BJ (cell line): ENCODE results near the gene TSEN34. TPM values are rescaled to one million over a fixed set of nuclear protein-coding genes. Genes with fewer than 3 reads are reported as not detected.
"Not testable (repeated sequence)": the region's sequence is repeated elsewhere in the genome, so short reads cannot be mapped to it uniquely, and the experiment has no call there.

ENCODE experiments used
- CTCF ChIA-PET: fragments of 350-600 bp; formaldehyde crosslinking; extraction: SDS; loops from one replicate; lab custom pipeline; 2021; ENCODE audit warnings: antibody characterized with exemption, inconsistent platforms; lab: Yijun Ruan, JAX
- POLR2A ChIA-PET: fragments of 300-600 bp; sonication (Branson Sonifier 250); formaldehyde crosslinking; extraction: SDS; loops from one replicate; lab custom pipeline; 2021; ENCODE audit warnings: antibody characterized with exemption; lab: Charles Lee
- DNase-seq: peaks from one replicate; pipeline ENCODE4 v3.0.0-alpha.2; 2011; ENCODE audit warnings: low read depth
- H3K27me3 ChIP-seq: 2 replicates; pipeline ENCODE4 v1.6.0; 2011; ENCODE audit warnings: low read length; ENCODE audit not compliant: control insufficient read depth, insufficient read depth
- H3K36me3 ChIP-seq: 2 replicates; pipeline ENCODE4 v1.5.1; 2011; ENCODE audit warnings: low read length; ENCODE audit not compliant: control insufficient read depth, insufficient read depth
- H3K4me3 ChIP-seq: 2 replicates; pipeline ENCODE4 v1.5.1; 2011; ENCODE audit warnings: low read depth, mild to moderate bottlenecking, control low read depth, low read length
- polyA plus RNA-seq: library from polyadenylated mRNA; depleted of rRNA; stranded (reverse); fragments of >200 nt; gene quantifications from 2 replicates; pipeline ENCODE4 v1.2.3, GENCODE V29; 2011
- TF ChIP-seq, protein P1 (sequence below): IDR thresholded peaks from 2 replicates; pipeline ENCODE4 v1.5.1; 2011; ENCODE audit warnings: low read depth, mild to moderate bottlenecking, control low read depth, inconsistent platforms, low read length, moderate library complexity; ENCODE audit not compliant: insufficient read depth

Gene TSEN34
- polyA plus RNA-seq, 1 experiment = 53.9 TPM

DNA sequence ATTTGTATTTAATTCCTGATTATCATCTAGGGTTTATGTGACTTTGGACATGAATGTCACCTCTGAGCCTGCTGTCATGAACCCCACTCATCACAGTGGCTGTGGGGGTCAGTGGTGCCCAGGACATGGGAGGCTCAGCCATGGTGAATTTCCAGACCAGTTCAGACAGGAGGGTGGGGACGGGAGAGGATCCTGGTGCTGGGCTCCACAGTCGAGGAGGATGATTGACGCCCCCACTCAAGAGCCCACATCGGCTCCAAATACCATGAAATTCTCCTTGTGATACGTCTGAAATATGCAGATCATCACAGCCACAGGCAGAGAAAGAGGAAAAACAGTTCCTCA lies 32.8 kb downstream of the TSEN34 start:
- H3K27me3 ChIP-seq, H3K36me3 ChIP-seq, H3K4me3 ChIP-seq, POLR2A ChIA-PET, DNase-seq: not testable (repeated sequence)
- CTCF ChIA-PET = interaction anchor here (1.1 kb wide), 1 partner anchor 55 kb away, joined by 3 read pairs; no protein-coding TSS in a partner anchor

DNA sequence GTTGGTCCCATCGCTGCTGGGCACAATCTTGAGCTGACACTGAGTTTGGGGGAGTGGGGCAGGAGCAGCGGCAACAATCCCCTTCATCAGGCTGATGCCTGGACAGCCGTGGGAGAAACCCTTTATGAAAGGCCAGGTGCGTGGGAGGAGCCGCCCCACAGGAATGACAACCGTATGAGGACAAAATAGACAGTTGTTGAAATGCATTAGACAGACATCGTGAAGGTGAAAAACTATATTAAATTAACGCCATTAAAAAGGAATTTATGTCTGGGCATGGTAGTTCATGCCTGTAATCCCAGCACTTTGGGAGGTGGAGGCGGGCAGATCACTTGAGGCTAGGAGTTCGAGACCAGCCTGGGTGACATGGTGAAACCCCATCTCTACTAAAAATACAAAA lies 33.5 kb downstream of the TSEN34 start:
- H3K27me3 ChIP-seq, POLR2A ChIA-PET, H3K4me3 ChIP-seq, H3K36me3 ChIP-seq, CTCF ChIA-PET, DNase-seq: not testable (repeated sequence)

DNA sequence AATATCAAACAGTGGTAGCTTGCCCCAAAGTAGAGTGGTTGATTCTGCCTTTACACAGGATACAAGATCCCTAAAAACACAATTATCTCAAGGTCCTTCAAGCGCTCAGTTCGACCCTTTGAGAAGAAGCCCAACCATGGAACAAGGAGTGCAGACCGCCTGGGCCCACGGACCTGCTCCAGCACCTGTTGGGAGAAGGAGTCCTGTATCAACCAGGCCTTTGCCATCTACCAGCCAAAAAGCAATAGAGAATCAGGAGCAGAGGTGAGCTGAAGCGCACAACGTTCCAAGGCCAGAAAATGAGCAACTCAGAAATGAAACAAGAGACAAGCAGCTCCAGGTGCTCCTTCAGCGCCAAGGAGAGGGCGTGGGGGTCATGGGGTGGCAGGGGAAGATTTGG lies 38.0 kb downstream of the TSEN34 start:
- ChIA-PET CTCF (interaction anchor here (0.6 to 1.3 kb wide), 2 partner anchors 18 to 61 kb away, joined by 3 read pairs; no protein-coding TSS in a partner anchor), POLR2A (no interaction called here)
- Histone ChIP-seq H3K27me3 (no peaks in the 10 kb centered on the region; the same call in 1 of the 2 replicates), H3K36me3 (no peaks in the 10 kb centered on the region), H3K4me3 (no peak overlapping the region)
- TF ChIP-seq, protein P1, sequence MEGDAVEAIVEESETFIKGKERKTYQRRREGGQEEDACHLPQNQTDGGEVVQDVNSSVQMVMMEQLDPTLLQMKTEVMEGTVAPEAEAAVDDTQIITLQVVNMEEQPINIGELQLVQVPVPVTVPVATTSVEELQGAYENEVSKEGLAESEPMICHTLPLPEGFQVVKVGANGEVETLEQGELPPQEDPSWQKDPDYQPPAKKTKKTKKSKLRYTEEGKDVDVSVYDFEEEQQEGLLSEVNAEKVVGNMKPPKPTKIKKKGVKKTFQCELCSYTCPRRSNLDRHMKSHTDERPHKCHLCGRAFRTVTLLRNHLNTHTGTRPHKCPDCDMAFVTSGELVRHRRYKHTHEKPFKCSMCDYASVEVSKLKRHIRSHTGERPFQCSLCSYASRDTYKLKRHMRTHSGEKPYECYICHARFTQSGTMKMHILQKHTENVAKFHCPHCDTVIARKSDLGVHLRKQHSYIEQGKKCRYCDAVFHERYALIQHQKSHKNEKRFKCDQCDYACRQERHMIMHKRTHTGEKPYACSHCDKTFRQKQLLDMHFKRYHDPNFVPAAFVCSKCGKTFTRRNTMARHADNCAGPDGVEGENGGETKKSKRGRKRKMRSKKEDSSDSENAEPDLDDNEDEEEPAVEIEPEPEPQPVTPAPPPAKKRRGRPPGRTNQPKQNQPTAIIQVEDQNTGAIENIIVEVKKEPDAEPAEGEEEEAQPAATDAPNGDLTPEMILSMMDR = no peak
- no peak for DNase-seq

DNA sequence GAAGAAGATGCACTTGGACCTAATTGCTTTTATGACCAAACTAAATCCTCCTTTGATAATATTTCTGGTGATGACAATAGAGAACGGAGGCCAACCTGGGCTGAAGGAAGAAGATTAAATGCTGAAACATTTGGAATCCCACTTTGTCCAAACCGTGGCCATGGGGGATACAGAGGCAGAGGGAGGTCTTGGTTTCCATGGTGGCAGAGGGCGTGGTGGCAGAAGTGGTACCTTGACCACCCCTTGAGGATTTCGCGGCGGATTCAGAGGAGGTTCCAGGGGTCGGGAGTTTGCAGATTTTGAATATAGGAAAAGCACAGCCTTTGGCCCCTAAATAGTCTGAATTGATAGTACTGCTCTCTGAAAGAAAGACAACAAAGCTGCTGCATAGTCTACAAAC lies 38.9 kb downstream of the TSEN34 start:
- ChIA-PET CTCF (no interaction called here), POLR2A (no interaction called here)
- no peak for DNase-seq
- Histone ChIP-seq H3K36me3 (no peaks in the 10 kb centered on the region), H3K27me3 (no peaks in the 10 kb centered on the region; the same call in none of the 2 replicates), H3K4me3 (no peak overlapping the region)
- TF ChIP-seq, protein P1 = no peak

DNA sequence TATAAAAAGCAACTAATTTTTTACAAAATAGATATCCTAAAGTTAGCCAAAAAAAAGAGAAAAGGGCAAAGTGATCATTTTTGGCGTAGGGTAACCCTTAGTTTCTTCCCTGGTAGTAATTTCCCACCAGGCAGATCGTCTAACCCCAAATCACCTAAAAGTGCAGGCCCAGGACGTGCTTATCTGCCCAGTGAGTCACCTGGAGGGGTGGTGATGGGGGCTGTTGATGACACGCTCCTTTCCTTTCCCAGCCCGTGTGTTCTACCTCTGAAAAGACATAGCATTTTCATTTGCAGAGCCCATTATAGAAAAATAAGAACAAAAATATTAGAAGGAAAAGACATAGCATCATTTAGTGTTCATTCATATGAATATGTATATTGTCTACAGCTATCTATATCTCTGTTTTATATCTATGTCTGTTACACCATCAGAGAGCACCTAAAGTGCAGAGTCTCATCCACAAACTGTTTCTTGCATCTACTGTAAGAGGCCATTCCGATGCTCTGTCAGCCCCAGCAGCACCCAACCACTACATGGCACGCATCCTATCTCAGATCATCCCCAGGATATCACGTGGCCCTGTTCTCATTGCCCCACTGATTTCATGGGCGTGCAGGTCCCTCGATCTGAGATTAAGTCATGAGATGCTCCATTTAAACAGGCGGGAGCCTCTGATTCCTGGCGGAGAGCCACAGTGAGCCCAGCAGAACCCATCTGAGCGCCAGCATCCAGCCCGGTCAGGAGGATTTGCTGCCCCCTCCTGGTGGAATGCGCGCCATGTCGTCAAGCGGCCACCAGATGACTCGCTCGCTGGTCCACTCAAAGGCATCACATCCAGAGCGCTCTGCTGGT lies 40.2 kb downstream of the TSEN34 start:
- H3K36me3 ChIP-seq = no peaks in the 10 kb centered on the region
- DNase-seq = peak; percentile 4
- TF ChIP-seq, protein P1 = peak; percentile 95
- H3K27me3 ChIP-seq = no peaks in the 10 kb centered on the region; the same call in none of the 2 replicates
- no peak overlapping the region for H3K4me3 ChIP-seq
- POLR2A ChIA-PET = no interaction called here
- CTCF ChIA-PET = interaction anchor here (0.7 to 1.9 kb wide), 5 partner anchors 10 to 72 kb away, joined by 3 to 12 read pairs (median 7); no protein-coding TSS in a partner anchor

DNA sequence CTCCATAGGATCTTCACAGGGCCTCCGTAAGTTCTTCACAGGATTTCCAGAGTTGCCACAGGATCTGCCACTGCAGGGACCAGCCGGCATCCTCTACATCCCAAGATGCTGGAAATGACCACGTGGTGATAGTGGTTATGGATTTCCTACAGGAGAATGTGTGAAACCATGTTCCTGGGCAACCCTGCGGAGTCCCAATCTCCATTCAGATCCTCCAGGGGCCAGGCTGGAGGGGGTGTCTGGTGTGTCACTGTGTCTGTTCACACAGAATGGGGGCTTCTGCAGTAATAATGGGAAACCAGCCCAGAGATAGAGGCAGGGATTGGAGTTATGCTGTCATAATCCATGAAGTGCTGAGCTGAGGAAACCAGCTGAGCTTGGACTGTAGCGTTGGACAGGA lies 42.8 kb downstream of the TSEN34 start:
- Histone ChIP-seq H3K4me3 (no peak overlapping the region), H3K27me3 (no peaks in the 10 kb centered on the region; the same call in none of the 2 replicates), H3K36me3 (no peaks in the 10 kb centered on the region)
- ChIA-PET CTCF (interaction anchor here (0.6 to 1.0 kb wide), 2 partner anchors 43 to 244 kb away, joined by 3 read pairs; partner anchors contain the start of gene TSEN34), POLR2A (no interaction called here)
- no peak for DNase-seq
- TF ChIP-seq, protein P1 = no peak

DNA sequence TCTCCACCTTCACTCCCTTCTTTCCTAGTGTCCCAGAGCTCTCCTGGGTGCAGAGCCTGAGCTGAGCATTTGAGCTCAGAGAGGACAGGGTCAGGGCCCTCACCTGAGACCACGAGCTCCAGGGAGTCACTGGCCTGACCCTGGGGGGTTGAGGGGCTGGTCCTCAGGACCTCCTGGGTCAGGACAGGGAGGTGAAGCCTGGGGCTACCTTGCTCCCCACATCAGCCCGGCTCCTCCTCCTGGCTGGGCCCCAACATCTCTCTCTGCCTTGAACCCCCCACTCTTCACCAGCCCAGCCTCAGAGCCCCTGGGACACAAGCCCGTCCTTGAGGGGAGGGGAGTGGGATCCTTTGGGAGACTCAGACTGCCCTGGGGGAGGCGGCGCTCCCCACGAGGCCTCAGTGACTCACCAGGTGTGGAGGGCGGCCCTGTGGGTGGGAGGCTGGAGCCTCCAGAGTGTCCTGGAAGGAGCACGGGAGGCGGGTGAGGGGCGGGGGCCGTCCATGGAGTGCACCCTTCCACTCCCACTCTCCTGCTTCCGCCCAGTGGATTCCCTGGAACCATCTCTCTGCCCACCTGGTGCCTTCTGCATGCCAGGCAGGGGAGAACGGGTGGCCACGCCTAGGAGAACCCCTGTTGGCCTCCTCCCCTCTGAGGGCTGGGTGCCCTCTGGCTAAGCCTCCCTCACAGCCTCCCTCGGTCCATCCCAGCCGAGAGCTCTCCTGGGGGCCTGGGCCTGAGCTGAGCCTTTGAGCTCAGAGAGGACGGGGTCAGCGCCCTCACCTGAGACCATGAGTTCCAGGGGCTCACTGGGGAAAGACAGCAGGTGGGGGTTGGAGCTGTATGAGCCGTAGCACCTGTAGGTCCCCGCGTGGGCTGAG lies 48.6 kb downstream of the TSEN34 start:
- H3K36me3 ChIP-seq, CTCF ChIA-PET, H3K27me3 ChIP-seq, POLR2A ChIA-PET, DNase-seq, H3K4me3 ChIP-seq: not testable (repeated sequence)
